ENCODE data around the gene RUNX2. TPM values are rescaled to one million over a fixed set of nuclear protein-coding genes. Genes with fewer than 3 reads are reported as not detected.

The RUNX2 gene
- total and polyA plus RNA-seq, 2 of the 8 experiments (the other 6 are each of a cell fraction or from before 2014, with no cell fraction given): 0.26 to 1.2 TPM

GRCh38 chr6:45597424-45597823 is 269.3 kb downstream of the RUNX2 start (continued):
- TF ChIP-seq CHD7 (IDR thresholded peaks at IDR 0.05; ENCODE audit: insufficient replicate concordance, low read length): no peak
- no peak for TF ChIP-seq KDM1A (IDR thresholded peaks at IDR 0.05; ENCODE audit: borderline replicate concordance, low read length)
- no peak for TF ChIP-seq RFX5 (IDR thresholded peaks at IDR 0.05; ENCODE audit: borderline replicate concordance, low read depth, low read length)
- TF ChIP-seq ATF3 (IDR thresholded peaks at IDR 0.05; ENCODE audit: insufficient read depth, low read depth, low read length): no peak
- no peak for TF ChIP-seq USF2 (IDR thresholded peaks at IDR 0.05; ENCODE audit: low read length)
- TF ChIP-seq YY1 (IDR thresholded peaks at IDR 0.05; ENCODE audit: low read depth, low read length): no peak

Measured in H1 (cell line).